Caco-2 (cell line): Measurements from ENCODE around the gene SLC6A13. TPM values are rescaled to one million over a fixed set of nuclear protein-coding genes. Genes with fewer than 3 reads are reported as not detected.

ENCODE experiments used
- BruUV-seq: library from RNA; stranded (reverse); fragments of 400-500 nt; replicated peaks from 2 replicates; lab custom pipeline; 2021; lab: Mats Ljungman, UMichigan
- CTCF ChIA-PET: fragments of 300-600 bp; sonication (Branson Sonifier 250); formaldehyde crosslinking; loops from one replicate; lab custom pipeline; 2022; ENCODE audit warnings: antibody characterized with exemption; lab: Charles Lee
- POLR2A ChIA-PET: fragments of 300-600 bp; sonication (Branson Sonifier 250); formaldehyde crosslinking; loops from one replicate; lab custom pipeline; 2022; ENCODE audit warnings: antibody characterized with exemption; lab: Charles Lee
- DNase-seq, 2 experiments: peaks; one replicate each; pipeline versions ENCODE4 v3.0.0 to v3.0.0-alpha.2; 2020 to 2022
- H3K27me3 ChIP-seq: replicated peaks from 2 replicates; pipeline ENCODE4 v1.6.0; 2011; ENCODE audit warnings: low read length; ENCODE audit not compliant: control insufficient read depth, insufficient read depth
- H3K36me3 ChIP-seq: 2 replicates; pipeline ENCODE4 v1.5.1; 2011; ENCODE audit warnings: low read length; ENCODE audit not compliant: control insufficient read depth, insufficient read depth
- H3K4me1 ChIP-seq: fragments of 250-450 bp; sonication (Bioruptor Pico); 2 replicates; pipeline ENCODE4 v1.5.1; 2020; ENCODE audit warnings: mild to moderate bottlenecking
- H3K4me3 ChIP-seq: 2 replicates; pipeline ENCODE4 v1.5.1; 2011; ENCODE audit warnings: low read depth, mild to moderate bottlenecking, control low read depth, low read length
- H3K9me3 ChIP-seq: fragments of 250-450 bp; sonication (Bioruptor Pico); 2 replicates; pipeline ENCODE4 v1.5.1; 2020; ENCODE audit warnings: mild to moderate bottlenecking, moderate library complexity
- H3K27ac Mint-ChIP-seq: one replicate; pipeline ENCODE4 v1.8.0; 2022; ENCODE audit warnings: mixed read lengths; ENCODE audit not compliant: unreplicated experiment
- H3K27me3 Mint-ChIP-seq: one replicate; pipeline ENCODE4 v1.8.0; 2022; ENCODE audit warnings: mixed read lengths; ENCODE audit not compliant: insufficient read depth, unreplicated experiment
- H3K36me3 Mint-ChIP-seq: one replicate; pipeline ENCODE4 v1.8.0; 2022; ENCODE audit warnings: mild to moderate bottlenecking, mixed read lengths; ENCODE audit not compliant: insufficient read depth, unreplicated experiment
- H3K4me1 Mint-ChIP-seq: one replicate; pipeline ENCODE4 v1.8.0; 2022; ENCODE audit warnings: low read depth, mixed read lengths; ENCODE audit not compliant: unreplicated experiment
- H3K4me3 Mint-ChIP-seq: one replicate; pipeline ENCODE4 v1.8.0; 2022; ENCODE audit warnings: mild to moderate bottlenecking, moderate library complexity, mixed read lengths; ENCODE audit not compliant: unreplicated experiment
- H3K9me3 Mint-ChIP-seq: one replicate; pipeline ENCODE4 v1.8.0; 2022; ENCODE audit warnings: mixed read lengths; ENCODE audit not compliant: unreplicated experiment
- intact Hi-C: fragments of 100-400 bp; cut with micrococcal nuclease; formaldehyde crosslinking; loops from one replicate; pipeline ENCODE4 v1.10.0; 2022; ENCODE audit not compliant: unreplicated experiment
- total RNA-seq: library from RNA; stranded (reverse); gene quantifications from 2 replicates; pipeline ENCODE4 v1.2.3, GENCODE V29; 2022
- TF ChIP-seq, protein P1 (sequence below), 2 experiments: fragments of 200-600 bp in 1 of 2; IDR thresholded peaks; 1 replicate in 1 of 2; 2 replicates in 1 of 2; pipeline versions ENCODE4 v1.5.1 to v1.8.0; 2011 to 2022; ENCODE audit warnings: antibody characterized with exemption in 1 of 2, control low read depth in 1 of 2, inconsistent platforms in 1 of 2, low read depth in 1 of 2, low read length in 1 of 2, mild to moderate bottlenecking in 1 of 2, moderate library complexity in 1 of 2; ENCODE audit not compliant: insufficient read depth in 1 of 2, severe bottlenecking in 1 of 2, unreplicated experiment in 1 of 2

SLC6A13 gene
- total RNA-seq, 1 experiment from 2014 or later: 1.0 TPM

DNA sequence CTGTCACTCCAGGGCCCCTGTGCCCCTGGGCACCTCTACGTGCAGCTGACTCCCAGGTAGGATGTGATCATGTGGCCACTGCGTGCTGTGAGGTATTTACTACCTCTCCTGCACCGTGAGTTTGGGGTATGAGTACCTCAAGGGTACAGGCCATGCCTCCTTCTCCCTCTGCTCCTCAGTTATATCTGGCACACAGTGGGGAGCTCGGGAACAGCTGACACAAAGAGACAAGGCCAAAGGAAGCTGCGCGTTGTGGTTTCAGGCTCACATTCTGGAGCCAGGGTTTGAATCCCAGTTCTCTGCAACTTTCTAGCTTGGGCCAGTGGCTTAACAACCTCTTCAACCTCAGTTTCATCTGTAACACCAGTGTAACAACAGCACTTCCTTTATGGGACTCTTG lies 40.9 kb downstream of the SLC6A13 start:
- no peak for DNase-seq
- Mint-ChIP-seq H3K36me3 (no peaks in the 10 kb centered on the region), H3K4me3 (no peak overlapping the region), H3K4me1 (no peaks in the 10 kb centered on the region), H3K27me3 (peaks cover 5% of the 10 kb centered on the region), H3K9me3 (no peaks in the 10 kb centered on the region), H3K27ac (no peak overlapping the region)
- intact Hi-C loops: no loop called here
- Histone ChIP-seq H3K9me3 (no peaks in the 10 kb centered on the region), H3K4me1 (no peaks in the 10 kb centered on the region), H3K36me3 (no peaks in the 10 kb centered on the region), H3K4me3 (no peak overlapping the region), H3K27me3 (no peaks in the 10 kb centered on the region)
- ChIA-PET POLR2A (no interaction called here), CTCF (no interaction called here)
- no TSS peak for BruUV-seq
- TF ChIP-seq, protein P1, sequence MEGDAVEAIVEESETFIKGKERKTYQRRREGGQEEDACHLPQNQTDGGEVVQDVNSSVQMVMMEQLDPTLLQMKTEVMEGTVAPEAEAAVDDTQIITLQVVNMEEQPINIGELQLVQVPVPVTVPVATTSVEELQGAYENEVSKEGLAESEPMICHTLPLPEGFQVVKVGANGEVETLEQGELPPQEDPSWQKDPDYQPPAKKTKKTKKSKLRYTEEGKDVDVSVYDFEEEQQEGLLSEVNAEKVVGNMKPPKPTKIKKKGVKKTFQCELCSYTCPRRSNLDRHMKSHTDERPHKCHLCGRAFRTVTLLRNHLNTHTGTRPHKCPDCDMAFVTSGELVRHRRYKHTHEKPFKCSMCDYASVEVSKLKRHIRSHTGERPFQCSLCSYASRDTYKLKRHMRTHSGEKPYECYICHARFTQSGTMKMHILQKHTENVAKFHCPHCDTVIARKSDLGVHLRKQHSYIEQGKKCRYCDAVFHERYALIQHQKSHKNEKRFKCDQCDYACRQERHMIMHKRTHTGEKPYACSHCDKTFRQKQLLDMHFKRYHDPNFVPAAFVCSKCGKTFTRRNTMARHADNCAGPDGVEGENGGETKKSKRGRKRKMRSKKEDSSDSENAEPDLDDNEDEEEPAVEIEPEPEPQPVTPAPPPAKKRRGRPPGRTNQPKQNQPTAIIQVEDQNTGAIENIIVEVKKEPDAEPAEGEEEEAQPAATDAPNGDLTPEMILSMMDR (IDR thresholded peaks at IDR 0.05; ENCODE audit: insufficient read depth in 1 of 2, low read depth in 1 of 2, low read length in 1 of 2, severe bottlenecking in 1 of 2, unreplicated experiment in 1 of 2): no peak

DNA sequence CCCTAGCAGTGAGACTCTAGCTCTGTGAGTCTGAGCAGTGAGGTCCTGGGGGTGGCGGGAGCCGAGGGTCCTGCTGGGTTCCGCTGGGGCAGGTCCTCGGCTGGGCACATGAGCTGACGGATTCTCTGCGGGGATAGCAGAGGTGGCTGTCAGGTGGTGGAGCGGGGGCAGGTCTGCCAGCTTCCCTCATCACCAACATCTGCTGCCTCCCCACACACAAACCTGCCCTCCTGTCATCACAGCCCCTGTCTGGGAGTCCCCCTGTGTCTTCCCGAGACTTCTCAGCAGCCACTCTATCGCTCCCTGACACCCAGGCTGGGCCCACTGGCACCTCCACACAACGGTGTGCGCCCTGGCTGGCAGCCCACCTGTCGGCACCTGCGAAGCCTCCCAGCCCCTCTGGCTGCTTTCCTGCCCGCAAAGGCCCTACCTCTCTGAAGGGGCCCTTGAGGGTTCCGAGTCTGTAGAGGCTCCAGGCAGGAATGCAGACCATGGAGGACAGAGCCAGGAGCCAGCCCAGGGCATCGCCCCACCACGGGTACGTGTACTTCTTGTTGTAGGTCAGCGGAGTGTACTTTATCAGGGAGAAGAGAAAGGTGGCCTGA lies 41.6 kb downstream of the SLC6A13 start:
- Histone ChIP-seq H3K4me3 (no peak overlapping the region), H3K36me3 (no peaks in the 10 kb centered on the region), H3K27me3 (no peaks in the 10 kb centered on the region), H3K9me3 (no peaks in the 10 kb centered on the region), H3K4me1 (no peaks in the 10 kb centered on the region)
- Mint-ChIP-seq H3K27me3 (peaks cover 5% of the 10 kb centered on the region), H3K36me3 (no peaks in the 10 kb centered on the region), H3K4me1 (no peaks in the 10 kb centered on the region), H3K27ac (no peak overlapping the region), H3K4me3 (no peak overlapping the region), H3K9me3 (no peaks in the 10 kb centered on the region)
- no TSS peak for BruUV-seq
- intact Hi-C loops: no loop called here
- no peak for DNase-seq
- ChIA-PET CTCF (interaction anchor here (0.6 to 1.8 kb wide), 3 partner anchors 11 to 403 kb away, joined by 3 to 14 read pairs (median 3); no protein-coding TSS in a partner anchor), POLR2A (no interaction called here)
- TF ChIP-seq, protein P1 (IDR thresholded peaks at IDR 0.05; ENCODE audit: insufficient read depth in 1 of 2, low read depth in 1 of 2, low read length in 1 of 2, severe bottlenecking in 1 of 2, unreplicated experiment in 1 of 2): no peak

DNA sequence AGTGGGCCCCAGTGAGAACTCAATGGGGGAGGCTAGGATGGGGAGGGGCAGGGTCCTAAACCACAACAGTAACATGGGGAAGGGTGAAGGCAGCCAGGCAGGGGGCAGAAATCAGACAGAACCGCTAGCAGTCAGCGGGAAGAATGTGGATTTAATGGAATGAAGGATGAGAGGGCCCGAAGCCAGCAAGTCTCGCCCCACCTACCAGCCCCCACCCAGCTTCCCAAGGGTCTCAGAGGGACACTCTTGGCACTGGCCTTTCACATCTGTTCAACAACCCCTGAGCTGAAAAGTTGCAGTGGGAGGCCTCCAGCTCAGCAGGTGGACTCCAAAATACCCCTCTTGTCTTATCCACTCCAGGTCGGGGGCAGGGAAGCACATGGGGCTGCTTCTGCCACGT lies 42.1 kb downstream of the SLC6A13 start:
- H3K27ac Mint-ChIP-seq: no peak overlapping the region
- no peak for DNase-seq
- TF ChIP-seq, protein P1 (IDR thresholded peaks at IDR 0.05; ENCODE audit: insufficient read depth in 1 of 2, low read depth in 1 of 2, low read length in 1 of 2, severe bottlenecking in 1 of 2, unreplicated experiment in 1 of 2): no peak
- H3K4me1 Mint-ChIP-seq: no peaks in the 10 kb centered on the region
- Histone ChIP-seq H3K4me3 (no peak overlapping the region), H3K36me3 (no peaks in the 10 kb centered on the region), H3K27me3 (no peaks in the 10 kb centered on the region), H3K9me3 (no peaks in the 10 kb centered on the region), H3K4me1 (no peaks in the 10 kb centered on the region)
- no TSS peak for BruUV-seq
- H3K36me3 Mint-ChIP-seq: no peaks in the 10 kb centered on the region
- peaks cover 5% of the 10 kb centered on the region for H3K27me3 Mint-ChIP-seq
- no peak overlapping the region for H3K4me3 Mint-ChIP-seq
- no peaks in the 10 kb centered on the region for H3K9me3 Mint-ChIP-seq
- POLR2A ChIA-PET: no interaction called here
- CTCF ChIA-PET: interaction anchor here (1.0 to 1.8 kb wide), 3 partner anchors 8 to 18 kb away, joined by 3 to 14 read pairs (median 3); no protein-coding TSS in a partner anchor
- intact Hi-C loops: no loop called here
